HG03469 (cell line): Measurements from ENCODE around the gene RNF31.
"Not testable (repeated sequence)": the region's sequence is repeated elsewhere in the genome, so short reads cannot be mapped to it uniquely, and the experiment has no call there.

Source experiments
- ATAC-seq: cut with Tn5 transposase; IDR thresholded peaks from one replicate; pipeline ENCODE4 v1.9.1; 2021; ENCODE audit warnings: mild to moderate bottlenecking, moderate library complexity, moderate number of reproducible peaks; ENCODE audit not compliant: unreplicated experiment

Gene RNF31

GRCh38 chr14:24196071-24197055, 49.1 kb downstream of the RNF31 start:
- ATAC-seq, result no peak

GRCh38 chr14:24197056-24197450, 49.8 kb downstream of the RNF31 start:
- ATAC-seq, result no peak

DNA sequence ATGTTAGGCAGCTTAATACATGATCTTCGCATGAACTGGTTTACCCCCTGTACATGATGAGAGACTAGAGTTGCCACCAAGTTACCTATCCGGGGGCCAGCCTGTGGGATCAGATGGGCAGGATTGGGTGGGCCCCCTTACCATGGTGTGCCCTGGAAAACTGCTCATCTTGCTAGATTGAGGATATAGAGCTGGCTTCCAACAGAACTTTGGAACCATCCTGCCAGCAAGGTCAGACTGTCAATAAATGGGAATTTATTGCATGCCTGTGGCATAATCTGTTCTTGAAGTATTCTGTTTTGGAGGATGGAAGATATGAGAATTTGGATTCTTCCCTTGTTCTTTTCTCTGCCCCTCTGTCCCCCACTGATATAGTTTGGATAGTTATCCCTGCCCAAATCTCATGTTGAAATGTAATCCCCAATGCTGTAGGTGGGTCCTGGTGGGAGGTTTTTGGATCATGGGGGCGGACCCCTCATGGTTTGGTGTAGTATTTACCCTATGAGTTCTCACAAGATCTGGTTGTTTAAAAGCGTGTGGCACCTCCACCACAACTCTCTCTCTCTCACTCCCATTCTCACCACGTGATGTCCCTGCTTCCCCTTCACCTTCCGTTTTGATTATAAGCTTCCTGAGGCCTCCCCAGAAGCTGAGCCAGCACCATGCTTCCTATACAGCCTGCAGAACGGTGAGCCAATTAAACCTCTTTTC, 51.7 kb downstream of the RNF31 start:
- no peak for ATAC-seq

DNA sequence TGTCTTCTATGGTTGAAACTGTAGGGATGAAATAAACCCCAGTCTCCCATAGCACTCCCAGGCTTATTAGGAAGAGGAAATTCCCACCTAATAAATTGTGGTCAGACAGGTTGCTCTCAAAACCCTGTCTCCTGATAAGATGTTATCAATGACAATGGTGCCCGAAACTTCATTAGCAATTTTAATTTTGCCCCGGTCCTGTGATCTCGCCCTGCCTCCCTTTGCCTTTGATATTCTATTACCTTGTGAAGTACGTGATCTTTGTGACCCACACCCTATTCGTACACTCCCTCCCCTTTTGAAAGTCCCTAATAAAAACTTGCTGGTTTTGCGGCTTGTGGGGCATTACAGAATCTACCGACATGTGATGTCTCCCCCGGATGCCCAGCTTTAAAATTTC, 55.2 kb downstream of the RNF31 start:
- ATAC-seq, result not testable (repeated sequence)

DNA sequence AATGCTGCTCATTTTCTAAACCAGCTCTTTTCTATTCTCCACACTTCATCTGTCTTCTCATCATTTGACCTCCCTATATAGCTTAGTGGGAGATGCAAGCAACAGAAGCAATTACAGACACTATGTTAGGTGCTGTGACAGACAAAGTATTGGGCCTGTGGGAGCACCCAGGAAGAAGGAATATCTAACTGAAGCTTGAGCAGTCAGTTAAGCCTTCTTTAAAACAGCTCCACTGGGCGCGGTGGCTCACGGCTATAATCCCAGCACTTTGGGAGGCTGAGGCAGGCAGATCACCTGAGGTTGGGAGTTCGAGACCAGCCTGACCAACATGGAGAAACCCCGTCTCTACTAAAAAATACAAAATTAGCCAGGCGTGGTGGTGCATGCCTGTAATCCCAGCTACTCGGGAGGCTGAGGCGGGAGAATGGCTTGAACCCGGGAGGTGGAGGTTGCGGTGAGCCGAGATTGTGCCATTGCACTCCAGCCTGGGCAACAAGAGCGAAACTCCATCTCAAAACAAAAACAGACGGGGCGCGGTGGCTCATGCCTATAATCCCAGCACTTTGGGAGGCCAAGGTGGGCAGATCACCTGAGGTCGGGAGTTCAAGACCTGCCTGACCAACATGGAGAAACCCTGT, 56.1 kb downstream of the RNF31 start:
- not testable (repeated sequence) for ATAC-seq

DNA sequence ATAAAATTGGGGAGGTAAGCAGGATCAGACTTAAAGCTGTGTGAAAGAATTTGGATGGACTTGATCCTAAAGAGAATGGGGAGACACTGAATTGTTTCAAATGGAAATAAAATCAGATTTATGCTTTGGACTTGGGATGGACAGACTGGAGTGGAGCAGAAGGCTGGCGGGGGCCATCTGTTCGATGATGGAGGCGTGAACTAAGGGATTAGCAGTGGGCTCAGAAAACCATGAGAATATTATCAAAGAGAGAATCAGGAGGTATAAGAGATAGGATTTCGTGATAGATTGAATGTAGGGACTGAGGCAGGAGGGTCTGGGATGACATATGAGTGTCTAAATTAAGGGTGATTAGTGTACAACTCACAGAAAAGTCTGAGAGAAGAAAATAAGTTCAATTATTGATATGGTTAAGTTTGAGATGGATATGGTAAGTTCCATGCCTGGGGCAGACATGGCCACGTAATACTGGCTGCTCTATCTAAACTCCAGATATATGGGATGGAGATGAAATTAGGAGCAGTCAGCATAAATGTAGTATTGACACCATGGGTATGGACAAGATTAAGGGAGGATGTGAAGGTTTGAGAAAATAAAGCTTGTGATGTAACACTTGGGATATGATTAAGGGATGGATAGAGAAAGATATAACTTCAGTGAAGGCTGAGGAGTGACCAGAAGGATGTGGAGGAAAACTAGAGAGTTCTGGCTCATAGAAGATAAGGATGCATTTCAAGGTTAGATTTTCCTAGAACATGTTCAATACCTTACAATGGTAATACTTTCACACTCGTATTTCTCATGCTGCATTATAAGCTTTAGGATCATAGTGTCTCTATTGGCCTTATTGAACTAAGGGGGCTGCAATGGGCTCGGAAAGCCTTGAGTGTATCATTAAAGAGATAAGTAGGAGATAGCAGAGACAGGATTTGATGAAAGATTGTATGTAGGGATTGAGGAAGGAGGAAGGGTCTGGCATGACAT, 57.2 kb downstream of the RNF31 start:
- no peak for ATAC-seq

DNA sequence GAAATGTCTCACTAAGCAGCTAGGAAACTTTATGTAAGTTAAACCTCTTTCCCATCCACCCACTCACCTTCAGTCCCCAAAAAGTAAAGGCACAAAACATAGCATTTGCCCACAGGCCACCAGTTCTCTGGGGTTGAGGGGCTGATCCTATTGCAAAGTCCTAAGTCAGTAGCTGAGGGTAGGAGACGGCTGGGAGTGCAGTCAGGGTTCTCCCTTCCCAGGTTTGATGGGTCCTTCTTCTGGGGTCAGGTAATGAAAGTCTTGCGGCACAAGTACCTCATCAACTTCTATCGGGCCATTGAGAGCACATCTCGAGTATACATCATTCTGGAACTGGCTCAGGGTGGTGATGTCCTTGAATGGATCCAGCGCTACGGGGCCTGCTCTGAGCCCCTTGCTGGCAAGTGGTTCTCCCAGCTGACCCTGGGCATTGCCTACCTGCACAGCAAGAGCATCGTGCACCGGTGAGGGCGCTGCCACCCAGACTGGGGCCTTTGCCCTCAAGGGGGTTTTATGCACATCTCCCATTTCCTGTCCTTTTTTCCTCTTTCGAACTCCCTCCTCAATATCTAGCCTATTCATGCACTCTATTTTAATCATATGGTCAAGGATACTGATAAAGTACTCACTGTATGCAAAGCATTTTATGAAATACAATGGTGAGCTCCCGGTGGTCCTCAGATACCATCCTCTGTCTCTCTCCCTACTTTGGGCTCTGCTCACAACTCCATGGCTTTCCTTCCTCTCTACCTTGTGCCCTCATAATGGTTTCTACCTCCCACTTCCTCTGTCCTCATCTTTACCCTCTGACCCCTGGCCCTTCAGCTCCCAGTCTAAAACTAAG, 59.2 kb downstream of the RNF31 start:
- ATAC-seq, result no peak

DNA sequence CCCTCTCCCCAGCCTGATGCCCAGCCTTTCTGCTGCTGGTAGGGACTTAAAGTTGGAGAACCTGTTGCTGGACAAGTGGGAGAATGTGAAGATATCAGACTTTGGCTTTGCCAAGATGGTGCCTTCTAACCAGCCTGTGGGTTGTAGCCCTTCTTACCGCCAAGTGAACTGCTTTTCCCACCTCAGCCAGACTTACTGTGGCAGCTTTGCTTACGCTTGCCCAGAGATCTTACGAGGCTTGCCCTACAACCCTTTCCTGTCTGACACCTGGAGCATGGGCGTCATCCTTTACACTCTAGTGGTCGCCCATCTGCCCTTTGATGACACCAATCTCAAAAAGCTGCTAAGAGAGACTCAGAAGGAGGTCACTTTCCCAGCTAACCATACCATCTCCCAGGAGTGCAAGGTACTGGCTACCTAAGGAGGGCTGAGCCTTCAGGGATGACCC, 59.8 kb downstream of the RNF31 start:
- ATAC-seq, result no peak

DNA sequence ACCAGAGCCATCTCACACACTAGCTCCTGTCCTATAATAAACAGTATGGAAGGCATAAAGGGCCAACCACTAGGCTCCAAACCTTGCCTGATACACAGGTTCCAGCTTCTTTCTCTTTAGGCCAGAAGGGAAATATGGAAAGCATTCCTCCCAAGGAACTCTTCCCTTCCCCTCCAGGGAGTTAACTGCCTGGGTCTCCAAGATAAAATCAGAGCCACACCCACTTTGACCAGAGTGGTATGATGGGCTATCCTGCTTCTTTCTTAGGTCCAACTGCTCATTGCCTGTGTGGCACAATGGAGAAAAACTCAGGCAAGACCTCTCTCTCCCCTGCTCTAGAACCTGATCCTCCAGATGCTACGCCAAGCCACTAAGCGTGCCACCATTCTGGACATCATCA, 60.3 kb downstream of the RNF31 start:
- no peak for ATAC-seq
